A549 (cell line): Measurements from ENCODE around the gene HSP90AA1. TPM values are rescaled to one million over a fixed set of nuclear protein-coding genes. Genes with fewer than 3 reads are reported as not detected.

Experiments used
- ATAC-seq, 2 experiments: fragments of 200-7000 bp in 1 of 2; fragments of >200 bp in 1 of 2; cut with Nextera tagmentation in 1 of 2; cut with Tn5 transposase in 1 of 2; 3 replicates each; pipeline versions ENCODE4 v1.8.0 to v1.9.1; 2018 to 2020; ENCODE audit warnings: mild to moderate bottlenecking in 1 of 2, moderate library complexity in 1 of 2
- CTCF ChIA-PET: fragments of 300-600 bp; sonication (Branson Sonifier 250); formaldehyde crosslinking; extraction: SDS; loops from one replicate; lab custom pipeline; 2021; ENCODE audit warnings: antibody characterized with exemption, inconsistent platforms; lab: Yijun Ruan, JAX
- POLR2A ChIA-PET: fragments of 350-600 bp; formaldehyde crosslinking; extraction: SDS; loops from one replicate; lab custom pipeline; 2021; ENCODE audit warnings: antibody characterized with exemption, inconsistent platforms; lab: Yijun Ruan, JAX
- DNase-seq, 2 experiments: peaks; one replicate each; pipeline versions ENCODE4 v3.0.0 to v3.0.0-alpha.2; 2011 to 2016; ENCODE audit warnings: low read depth in 1 of 2, low spot score in 1 of 2
- FAIRE-seq: peaks from 2 replicates; lab custom pipeline; 2011; peaks lifted over from hg19 to GRCh38; lab: Jason Lieb, UNC
- H3K27ac ChIP-seq, 2 experiments: fragments of >200 bp; sonication (Bioruptor Twin); formaldehyde crosslinking; 3 replicates each; pipeline ENCODE4 v1.5.1; 2016 to 2017
- H3K4me1 ChIP-seq: fragments of >200 bp; sonication (Bioruptor Twin); formaldehyde crosslinking; 3 replicates; pipeline ENCODE4 v1.6.1; 2016
- H3K4me2 ChIP-seq: fragments of >200 bp; sonication (Bioruptor Twin); formaldehyde crosslinking; 3 replicates; pipeline ENCODE4 v1.6.1; 2016
- H3K4me3 ChIP-seq: fragments of >200 bp; sonication (Bioruptor Twin); formaldehyde crosslinking; 3 replicates; pipeline ENCODE4 v1.5.1; 2016
- H3K9me3 ChIP-seq: fragments of >200 bp; sonication (Bioruptor Twin); formaldehyde crosslinking; 3 replicates; pipeline ENCODE4 v1.6.1; 2016
- BCL3 ChIP-seq: fragments of >200 bp; sonication (Bioruptor Twin); formaldehyde crosslinking; IDR thresholded peaks from 3 replicates; pipeline ENCODE4 v1.6.1; 2016
- CBX8 ChIP-seq: fragments of 200-600 bp; sonication (generic); IDR thresholded peaks from 2 replicates; pipeline ENCODE4 v1.6.1; 2016
- CHD2 ChIP-seq: fragments of 150-350 bp; IDR thresholded peaks from 2 replicates; pipeline ENCODE4 v1.6.1; 2014; ENCODE audit warnings: low read length; ENCODE audit not compliant: partially characterized antibody
- E2F6 ChIP-seq: IDR thresholded peaks from 2 replicates; pipeline ENCODE4 v1.6.1; 2012; ENCODE audit warnings: low read depth, borderline replicate concordance
- EHF ChIP-seq: fragments of 250-450 bp; sonication (Bioruptor Pico); IDR thresholded peaks from 2 replicates; pipeline ENCODE4 v1.5.0; 2020; ENCODE audit warnings: mild to moderate bottlenecking
- EHMT2 ChIP-seq: fragments of 200-600 bp; sonication (generic); IDR thresholded peaks from 2 replicates; pipeline ENCODE4 v1.6.1; 2016; ENCODE audit warnings: antibody characterized with exemption, low read depth, mild to moderate bottlenecking, moderate library complexity
- ELK1 ChIP-seq: fragments of 150-350 bp; IDR thresholded peaks from 2 replicates; pipeline ENCODE4 v1.6.1; 2014; ENCODE audit warnings: low read depth, mild to moderate bottlenecking, low read length
- EP300 ChIP-seq, 2 experiments: fragments of >200 bp; sonication (Bioruptor Twin); formaldehyde crosslinking; IDR thresholded peaks; 2 replicates in 1 of 2; 3 replicates in 1 of 2; pipeline ENCODE4 v1.6.1; 2016 to 2017
- HES2 ChIP-seq: fragments of >200 bp; sonication (Bioruptor Twin); formaldehyde crosslinking; IDR thresholded peaks from 2 replicates; pipeline ENCODE4 v1.6.1; 2016
- HEYL ChIP-seq: fragments of 250-450 bp; sonication (Bioruptor Pico); IDR thresholded peaks from 2 replicates; pipeline ENCODE4 v1.8.0; 2021; ENCODE audit warnings: mild to moderate bottlenecking, moderate library complexity
- HMGXB4 ChIP-seq: fragments of 250-450 bp; sonication (Bioruptor Pico); IDR thresholded peaks from 2 replicates; pipeline ENCODE4 v1.5.0; 2021; ENCODE audit warnings: mild to moderate bottlenecking, moderate library complexity, borderline replicate concordance
- HOXB13 ChIP-seq: fragments of 250-450 bp; sonication (Bioruptor Pico); IDR thresholded peaks from 2 replicates; pipeline ENCODE4 v1.5.0; 2020; ENCODE audit warnings: low read depth, mild to moderate bottlenecking, moderate library complexity
- MAZ ChIP-seq: fragments of 150-350 bp; IDR thresholded peaks from 2 replicates; pipeline ENCODE4 v1.6.1; 2014; ENCODE audit warnings: antibody characterized with exemption, low read depth, low read length, borderline replicate concordance
- NPAS2 ChIP-seq: fragments of 250-450 bp; sonication (Bioruptor Pico); IDR thresholded peaks from 2 replicates; pipeline ENCODE4 v1.8.0; 2022; ENCODE audit warnings: mild to moderate bottlenecking, moderate library complexity, borderline replicate concordance
- POLR2AphosphoS2 ChIP-seq: conservative IDR thresholded peaks from 2 replicates; pipeline ENCODE4 v1.6.1; 2012; ENCODE audit warnings: low read length, improper control_type of control experiment, inconsistent platforms
- RCOR1 ChIP-seq: fragments of 150-350 bp; IDR thresholded peaks from 2 replicates; pipeline ENCODE4 v1.6.1; 2014; ENCODE audit warnings: antibody characterized with exemption, low read length, low read depth
- REST ChIP-seq: fragments of 200-600 bp; sonication (generic); IDR thresholded peaks from 2 replicates; pipeline ENCODE4 v1.6.1; 2016; ENCODE audit warnings: antibody characterized with exemption, mild to moderate bottlenecking, moderate library complexity
- RNF2 ChIP-seq: fragments of 200-600 bp; sonication (generic); IDR thresholded peaks from 2 replicates; pipeline ENCODE4 v1.6.1; 2016; ENCODE audit warnings: low read depth, mild to moderate bottlenecking, antibody characterized with exemption, moderate library complexity, borderline replicate concordance
- SMC3 ChIP-seq: fragments of >200 bp; sonication (Bioruptor Twin); formaldehyde crosslinking; IDR thresholded peaks from 3 replicates; pipeline ENCODE4 v1.6.1; 2018; ENCODE audit warnings: inconsistent platforms
- ZFP36 ChIP-seq: fragments of 450-650 bp; IDR thresholded peaks from 2 replicates; pipeline ENCODE4 v1.6.1; 2014; ENCODE audit warnings: borderline replicate concordance; ENCODE audit not compliant: partially characterized antibody
- WGBS: methylation state at CpG from one replicate; pipeline ENCODE4 v1.1.6; 2017; ENCODE audit errors: missing lambda C conversion rate; 5-methylcytosine and 5-hydroxymethylcytosine counted together
- polyA plus RNA-seq, 4 experiments: library from polyadenylated mRNA; depleted of rRNA in 3 of 4; stranded (reverse); fragments of >200 nt; fragmentation: RNase III in 1 of 4; extraction: RNeasy Plus Mini Kit Qiagen cat#74134 plus additional on column Dnase treatment in 1 of 4; gene quantifications; 2 replicates in 3 of 4; 3 replicates in 1 of 4; pipeline ENCODE4 v1.2.3, GENCODE V29; 2011 to 2017

The HSP90AA1 gene
- polyA plus RNA-seq, 2 of the 4 experiments (the other 2 are of a cell fraction), result 1,087 to 1,864 TPM

- TF ChIP-seq EHF (CRISPR knock-in tag), result no peak
- no peak for TF ChIP-seq SMC3
- no peak for TF ChIP-seq HOXB13
- TF ChIP-seq RCOR1, result no peak
- TF ChIP-seq ELK1, result no peak
- TF ChIP-seq MAZ, result no peak
- no peak for TF ChIP-seq HMGXB4 (CRISPR knock-in tag)
- no peak for TF ChIP-seq HES2
- TF ChIP-seq POLR2AphosphoS2, result no peak
- no peak for TF ChIP-seq EP300 (IDR thresholded peaks at IDR 0.05)
- no peak for TF ChIP-seq NPAS2 (CRISPR knock-in tag)
- TF ChIP-seq BCL3, result no peak
- peak in 1 of 2 experiments; percentile 22 for DNase-seq
- no peak; a peak in 2 of 6 replicates for ATAC-seq
- CTCF ChIA-PET, result interaction anchor here (1.0 to 4.3 kb wide), 6 partner anchors 10 to 302 kb away, joined by 3 to 20 read pairs (median 3); no protein-coding TSS in a partner anchor
- H3K4me1 ChIP-seq, result no peaks in the 10 kb centered on the region; the same call in 2 of the 3 replicates
- POLR2A ChIA-PET, result no interaction called here
- no peaks in the 10 kb centered on the region for H3K9me3 ChIP-seq
- no peak overlapping the region for H3K4me2 ChIP-seq
- H3K4me3 ChIP-seq, result no peak overlapping the region
- FAIRE-seq, result no peak
- H3K27ac ChIP-seq, result no peak overlapping the region
- WGBS, result 74% methylated on average over 11 of the region's 11 CpGs
Observed at GRCh38 chr14:102034301-102034700, 52.5 kb downstream of the HSP90AA1 start.

GRCh38 chr14:102033241-102033640, 53.6 kb downstream of the HSP90AA1 start:
- no peak for FAIRE-seq
- no peak for TF ChIP-seq SMC3
- TF ChIP-seq CBX8, result no peak
- TF ChIP-seq HES2, result no peak
- TF ChIP-seq RCOR1, result no peak
- no peak for TF ChIP-seq HEYL (CRISPR knock-in tag)
- no peak for TF ChIP-seq CHD2
- no peak for TF ChIP-seq E2F6
- no peak for TF ChIP-seq REST
- TF ChIP-seq RNF2, result no peak
- TF ChIP-seq ZFP36, result no peak
- no peak for TF ChIP-seq EHMT2
- TF ChIP-seq, all 56 proteins: peak for 0
- ChIA-PET CTCF (interaction anchor here (1.0 to 4.3 kb wide), 6 partner anchors 9 to 72 kb away, joined by 3 to 20 read pairs (median 4); no protein-coding TSS in a partner anchor), POLR2A (no interaction called here)
- no peak overlapping the region for H3K4me3 ChIP-seq
- no peak overlapping the region for H3K27ac ChIP-seq
- ATAC-seq (no peak), DNase-seq (no peak)
- 95% methylated on average over 13 of the region's 13 CpGs for WGBS
- no peak overlapping the region for H3K4me2 ChIP-seq
- H3K9me3 ChIP-seq, result no peaks in the 10 kb centered on the region
- peaks cover 6% of the 10 kb centered on the region; the same call in 1 of the 3 replicates for H3K4me1 ChIP-seq
